AG08395 (cell line): ENCODE data around the gene GLDC.
"Not testable (repeated sequence)": the region's sequence is repeated elsewhere in the genome, so short reads cannot be mapped to it uniquely, and the experiment has no call there.

Experiments used
- DNase-seq: peaks from one replicate; pipeline ENCODE4 v3.0.0; 2012; ENCODE audit warnings: mixed read lengths, low spot score

Gene GLDC

DNA sequence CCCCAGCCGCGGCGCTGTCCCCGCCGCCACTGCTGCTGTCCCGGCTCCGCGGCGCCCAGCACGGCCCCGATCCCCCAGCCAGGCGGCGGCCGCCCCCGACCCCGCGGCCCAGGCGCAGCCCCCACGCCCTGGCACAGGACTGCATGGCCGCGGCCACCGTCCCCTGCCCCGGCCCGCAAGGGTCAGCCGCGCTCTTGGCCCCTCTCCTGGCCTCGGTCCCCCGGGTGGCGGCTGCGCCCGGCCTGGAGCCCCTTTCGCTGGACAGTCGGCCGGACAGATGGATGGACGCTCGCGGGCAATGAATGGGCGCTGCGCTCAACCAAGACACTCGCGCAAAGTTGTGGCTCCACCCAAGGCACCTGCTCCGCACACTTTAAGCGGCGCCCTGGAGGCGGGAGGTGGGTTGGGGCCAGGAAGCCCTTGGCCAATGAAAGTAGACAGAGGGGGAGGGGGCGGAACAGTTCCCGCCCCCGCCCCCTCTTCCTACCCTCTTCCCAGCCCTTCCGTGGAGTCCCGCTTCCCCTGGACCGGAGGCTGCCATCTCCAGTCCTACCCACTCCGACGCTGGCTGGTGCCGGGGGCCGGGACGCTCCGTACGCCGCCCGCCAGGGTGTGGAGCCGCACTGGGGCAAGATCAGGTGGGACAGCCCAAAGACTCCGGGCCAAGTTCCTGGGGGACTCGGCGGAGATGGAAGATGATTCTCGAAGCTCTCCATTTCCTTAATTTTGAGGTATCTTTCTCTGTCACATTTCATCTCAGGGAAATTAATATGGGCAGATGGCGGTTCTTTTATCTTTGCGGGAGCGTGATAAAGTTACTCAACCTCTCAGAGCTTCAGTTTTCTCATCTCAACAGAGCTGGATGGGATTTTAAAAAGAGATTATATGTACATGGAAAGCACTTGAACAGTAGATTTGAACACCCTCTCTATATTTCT lies at the start of gene GLDC:
Gene GLDC, minus strand, starts transcription at position 375 of the 938 bp plus-strand sequence. Its CDS starts 230 bp downstream, at position 145.
- no peak for DNase-seq

DNA sequence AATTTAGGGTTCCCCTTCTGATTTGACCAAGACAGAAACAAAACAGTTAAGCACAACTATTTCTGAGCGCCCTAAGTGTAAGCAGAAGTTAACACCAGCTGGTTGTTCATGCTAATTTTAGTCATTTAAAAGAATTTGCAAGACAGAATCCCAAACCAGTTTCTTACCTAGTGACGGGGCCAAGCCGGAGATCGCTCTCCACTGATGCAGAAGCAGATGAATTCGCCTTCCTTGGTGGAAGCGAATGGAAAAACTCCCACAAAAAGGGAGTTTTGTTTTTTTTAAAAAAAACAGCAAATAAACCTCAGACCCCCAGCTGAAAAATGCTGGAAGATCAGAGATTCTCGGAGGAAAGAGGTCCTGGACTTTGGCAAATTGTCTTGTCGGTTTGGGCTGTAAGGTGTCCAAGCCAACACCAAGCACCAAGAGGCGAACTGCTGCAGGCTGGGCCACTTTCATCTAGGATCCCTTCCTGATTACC lies 47.4 kb upstream of the GLDC start:
- no peak for DNase-seq

DNA sequence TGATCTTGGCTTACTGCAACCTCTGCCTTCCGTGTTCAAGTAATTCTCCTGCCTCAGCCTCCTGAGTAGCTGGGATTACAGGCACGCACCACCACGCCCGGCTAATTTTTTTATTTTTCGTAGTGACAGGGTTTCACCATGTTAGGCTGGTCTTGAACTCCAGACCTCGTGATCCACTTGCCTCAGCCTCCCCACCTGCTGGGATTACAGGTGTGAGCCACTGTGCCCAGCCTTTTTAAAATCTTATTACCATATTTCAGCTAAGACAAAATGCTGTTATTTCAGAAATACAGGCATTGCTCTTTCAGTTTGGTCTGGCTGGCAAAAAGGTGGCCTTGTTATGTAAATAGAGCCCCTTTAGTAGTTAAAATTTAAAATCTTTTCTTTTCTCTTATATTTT lies 46.9 kb upstream of the GLDC start:
- no peak for DNase-seq

DNA sequence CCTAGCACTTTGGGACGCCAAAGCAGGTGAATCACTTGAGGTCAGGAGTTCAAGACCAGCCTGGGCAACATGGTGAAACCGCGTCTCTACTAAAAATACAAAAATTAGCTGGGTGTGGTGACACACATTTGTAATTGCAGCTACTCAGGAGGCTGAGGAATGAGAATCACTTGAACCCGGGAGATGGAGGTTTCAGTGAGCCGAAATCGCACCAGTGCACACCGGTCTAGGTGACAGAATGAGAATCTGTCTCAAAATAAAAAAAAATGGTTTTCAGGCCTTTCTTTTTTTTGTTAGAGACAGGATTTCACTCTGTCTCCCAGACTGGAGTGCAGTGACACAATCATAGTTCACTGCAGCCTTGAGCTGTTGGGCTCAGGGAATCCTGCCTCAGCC lies 45.1 kb upstream of the GLDC start:
- not testable (repeated sequence) for DNase-seq

DNA sequence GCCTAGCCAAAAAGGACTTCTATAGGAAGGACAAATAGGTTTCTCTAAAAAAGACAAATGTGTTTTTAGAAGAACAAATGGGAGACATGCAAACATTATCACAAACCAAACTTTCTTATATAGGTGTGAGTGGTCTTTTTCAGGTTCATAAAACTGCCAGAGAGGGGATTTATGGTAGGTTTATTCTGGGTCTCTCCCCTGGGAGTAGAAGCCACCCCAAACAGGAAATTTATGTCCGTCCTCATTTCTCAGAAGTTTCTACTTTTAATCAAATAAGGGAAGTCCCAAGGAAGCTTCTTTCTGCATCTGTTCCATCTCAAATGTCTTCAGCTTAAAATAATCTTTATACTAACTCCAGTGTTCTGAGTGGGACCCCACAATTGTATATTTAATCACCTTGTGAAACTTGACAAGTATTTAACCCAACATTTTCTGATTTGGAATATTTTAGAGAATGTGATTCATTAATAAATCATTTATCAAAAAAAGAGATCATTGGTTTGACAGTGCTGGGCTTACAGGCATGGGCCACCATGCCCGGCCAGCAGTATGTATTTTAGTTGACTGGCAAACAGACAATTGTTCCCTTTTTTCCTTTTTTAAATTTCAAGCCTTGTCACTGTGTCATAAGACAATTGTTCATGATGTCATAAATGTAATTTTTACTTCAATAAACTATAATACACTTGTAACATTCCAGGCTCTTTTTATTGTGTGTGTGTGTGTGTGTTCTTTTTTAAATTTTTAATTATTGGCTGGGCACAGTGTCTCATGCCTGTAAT lies 44.6 kb upstream of the GLDC start:
- DNase-seq: no peak

DNA sequence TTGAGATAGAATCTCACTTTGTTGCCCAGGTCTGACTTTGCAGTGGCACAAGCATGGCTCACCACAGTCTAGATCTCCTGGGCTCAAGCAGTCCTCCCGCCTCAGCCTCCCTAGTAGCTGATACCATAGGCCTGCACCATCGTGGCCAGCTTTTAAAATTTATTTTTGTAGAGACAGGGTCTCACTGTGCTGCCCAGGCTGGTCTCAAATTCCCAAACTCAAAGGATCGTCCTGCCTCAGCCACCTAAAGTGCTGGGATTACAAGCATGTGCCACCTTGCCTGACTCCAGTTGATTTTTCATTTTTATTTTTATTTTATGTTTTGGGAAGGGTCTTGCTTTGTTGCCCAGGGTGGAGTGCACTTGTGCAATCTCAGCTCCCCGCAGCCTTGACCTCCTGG lies 41.7 kb upstream of the GLDC start:
- DNase-seq: no peak

DNA sequence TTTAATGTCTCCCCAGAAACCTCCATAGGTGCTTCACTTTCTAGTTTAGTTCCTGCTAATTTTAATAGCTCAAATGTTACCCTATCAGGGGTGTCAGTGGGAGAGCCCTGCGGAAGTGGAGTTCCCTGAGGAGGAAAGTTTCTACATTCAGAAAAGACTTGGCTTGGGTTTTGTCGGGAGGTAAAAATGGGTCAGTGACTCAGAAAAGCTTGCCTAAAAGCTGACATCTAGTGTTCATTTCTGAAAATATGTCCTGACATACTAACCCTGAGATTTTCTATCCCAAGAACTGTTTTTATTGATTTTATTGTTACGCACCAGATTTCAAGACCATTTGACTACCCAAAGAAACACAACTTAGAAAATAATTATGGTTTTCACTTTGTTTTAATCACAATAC lies 40.9 kb upstream of the GLDC start:
- peak; percentile 40 for DNase-seq

DNA sequence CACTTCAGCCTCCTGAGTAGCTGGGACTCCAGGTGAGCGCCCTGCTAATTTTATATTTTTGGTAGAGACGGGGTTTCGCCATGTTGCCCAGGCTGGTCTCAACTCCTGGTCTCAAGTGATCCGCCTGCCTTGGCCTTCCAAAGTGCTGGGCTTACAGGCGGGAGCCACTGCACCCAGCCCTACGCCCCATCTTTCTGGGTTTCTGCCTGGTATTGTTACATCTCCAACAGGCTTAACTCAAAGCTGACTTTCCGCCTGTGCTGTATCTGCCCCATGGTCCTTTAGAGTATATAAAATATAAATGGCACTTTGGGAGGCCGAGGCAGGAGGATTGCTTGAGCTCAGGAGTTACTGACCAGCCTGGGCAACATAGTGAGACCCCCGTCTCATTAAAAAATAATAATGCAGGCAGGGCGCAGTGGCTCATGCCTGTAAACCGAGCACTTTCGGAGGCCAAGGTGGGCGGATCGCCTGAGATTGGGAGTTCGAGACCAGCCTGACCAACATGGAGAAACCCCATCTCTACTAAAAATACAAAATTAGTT lies 36.5 kb upstream of the GLDC start:
- DNase-seq: no peak

DNA sequence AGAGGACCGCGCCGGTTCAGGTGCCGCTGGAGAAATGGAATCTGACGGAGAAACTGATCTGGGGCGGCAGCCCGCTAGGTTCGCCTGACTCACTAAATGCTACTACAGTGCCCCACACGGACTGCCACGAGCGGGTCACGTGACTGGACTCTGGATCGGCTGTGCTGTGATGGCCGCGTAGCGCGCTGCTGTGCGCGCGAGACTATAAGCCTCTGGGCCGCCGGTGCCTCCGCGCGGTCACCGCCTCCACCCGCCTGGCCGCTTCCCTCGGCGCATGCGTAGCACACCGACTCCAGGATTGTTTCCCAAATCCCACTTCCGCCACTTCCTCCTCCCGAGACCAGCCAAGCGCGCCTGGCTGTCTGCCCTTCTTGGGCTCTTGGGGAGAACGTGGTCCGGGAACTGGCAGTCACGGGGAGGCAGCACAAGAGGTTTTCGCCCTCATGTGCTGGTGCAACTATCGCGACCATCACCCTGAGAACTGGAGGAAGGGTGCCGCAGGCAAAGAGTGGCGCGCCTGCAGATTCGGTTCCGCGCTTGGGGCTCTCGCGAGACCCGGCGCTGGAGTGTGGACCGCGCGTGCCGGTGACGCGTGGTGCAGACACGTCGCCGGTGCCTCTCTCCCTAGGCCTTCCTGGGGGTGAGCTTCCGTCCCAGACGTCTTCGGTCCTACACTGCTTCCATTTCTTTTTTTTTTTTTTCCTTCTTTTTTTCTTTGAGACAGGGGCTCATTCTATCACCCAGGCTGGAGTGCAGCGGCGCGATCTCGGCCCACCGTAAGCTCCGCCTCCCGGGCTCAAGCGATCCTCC lies 35.8 kb upstream of the GLDC start:
- peak; percentile 99 for DNase-seq

DNA sequence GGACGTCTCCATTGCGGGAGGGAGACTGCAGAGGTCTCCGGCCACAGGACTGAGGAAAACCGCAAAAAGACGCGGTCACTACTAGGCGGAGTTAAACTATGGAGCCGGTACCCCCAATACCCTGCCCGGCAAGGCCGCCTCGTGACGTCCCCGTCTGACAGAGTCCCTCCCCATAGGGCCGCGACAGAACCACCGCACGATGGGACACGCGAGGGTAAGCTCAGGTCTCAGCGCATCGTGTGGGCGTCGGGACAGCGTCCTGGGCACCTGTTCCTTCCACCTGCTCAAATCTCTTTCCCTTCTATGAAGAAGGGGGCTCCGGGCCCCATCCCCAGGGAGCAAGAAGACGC lies 35.2 kb upstream of the GLDC start:
- DNase-seq: peak; percentile 33

DNA sequence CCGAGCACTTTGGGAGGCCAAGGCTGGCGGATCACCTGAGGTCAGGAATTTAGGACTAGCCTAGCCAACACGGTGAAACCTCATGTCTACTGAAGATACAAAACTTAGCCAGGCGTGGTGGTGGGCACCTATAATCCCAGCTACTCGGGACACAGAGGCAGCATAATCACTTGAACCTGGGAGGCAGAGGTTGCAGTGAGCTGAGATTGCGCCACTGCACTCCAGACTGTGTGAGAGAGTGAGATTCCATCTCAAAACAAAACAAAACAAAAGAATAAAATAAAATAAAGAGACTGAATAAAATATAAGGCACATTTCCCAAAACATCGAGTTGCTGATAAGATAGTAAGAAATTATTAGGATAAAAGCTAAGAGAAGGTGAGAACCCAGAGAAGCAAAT lies 32.3 kb upstream of the GLDC start:
- DNase-seq: no peak

DNA sequence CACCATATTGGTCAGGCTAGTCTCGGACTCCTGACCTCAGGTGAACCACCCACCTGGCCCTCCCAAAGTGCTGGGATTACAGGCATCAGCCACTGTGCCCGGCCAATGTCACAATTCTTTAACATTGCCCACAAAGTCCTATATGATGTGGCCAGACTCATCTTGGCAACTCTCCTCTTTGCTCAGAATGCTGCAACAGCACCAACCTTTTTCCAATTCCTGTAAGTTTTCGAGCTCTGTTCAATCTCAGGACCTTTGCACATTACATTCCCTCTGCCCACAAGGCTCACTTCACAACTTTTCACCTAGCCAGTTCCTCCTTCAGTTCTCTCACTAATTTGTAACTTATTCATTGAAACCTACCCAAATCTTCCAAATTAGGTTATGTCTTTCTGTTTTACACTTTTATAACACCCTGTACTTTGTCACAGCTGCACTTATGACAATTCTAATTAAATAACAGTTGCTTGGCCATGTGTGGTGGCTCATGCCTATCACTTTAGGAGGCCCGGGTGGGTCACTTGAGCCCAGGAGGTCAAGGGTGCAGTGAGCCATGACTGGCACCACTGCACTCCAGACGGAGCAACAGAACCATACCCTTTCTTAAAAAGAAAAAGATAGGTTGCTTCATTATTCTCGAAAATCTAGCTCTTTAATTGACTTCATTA lies 30.9 kb upstream of the GLDC start:
- no peak for DNase-seq

DNA sequence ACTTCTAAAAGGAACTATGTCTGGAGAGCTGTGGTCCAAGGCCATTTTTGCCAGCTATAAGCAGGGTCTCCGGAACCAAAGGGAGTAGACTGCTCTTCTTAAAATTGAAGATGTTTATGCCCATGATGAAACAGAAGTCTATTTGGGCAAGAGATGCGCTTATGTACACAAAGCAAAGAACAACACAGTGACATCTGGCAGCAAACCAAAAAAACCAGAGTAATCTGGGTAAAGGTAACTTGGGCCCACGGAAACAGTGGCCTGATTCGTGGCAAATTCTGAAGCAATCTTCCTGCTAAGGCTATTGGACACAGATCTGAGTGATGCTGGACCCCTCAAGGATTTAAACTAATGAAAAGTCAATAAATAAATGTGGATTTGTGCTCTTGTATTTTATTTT lies 29.7 kb upstream of the GLDC start:
- DNase-seq: no peak

DNA sequence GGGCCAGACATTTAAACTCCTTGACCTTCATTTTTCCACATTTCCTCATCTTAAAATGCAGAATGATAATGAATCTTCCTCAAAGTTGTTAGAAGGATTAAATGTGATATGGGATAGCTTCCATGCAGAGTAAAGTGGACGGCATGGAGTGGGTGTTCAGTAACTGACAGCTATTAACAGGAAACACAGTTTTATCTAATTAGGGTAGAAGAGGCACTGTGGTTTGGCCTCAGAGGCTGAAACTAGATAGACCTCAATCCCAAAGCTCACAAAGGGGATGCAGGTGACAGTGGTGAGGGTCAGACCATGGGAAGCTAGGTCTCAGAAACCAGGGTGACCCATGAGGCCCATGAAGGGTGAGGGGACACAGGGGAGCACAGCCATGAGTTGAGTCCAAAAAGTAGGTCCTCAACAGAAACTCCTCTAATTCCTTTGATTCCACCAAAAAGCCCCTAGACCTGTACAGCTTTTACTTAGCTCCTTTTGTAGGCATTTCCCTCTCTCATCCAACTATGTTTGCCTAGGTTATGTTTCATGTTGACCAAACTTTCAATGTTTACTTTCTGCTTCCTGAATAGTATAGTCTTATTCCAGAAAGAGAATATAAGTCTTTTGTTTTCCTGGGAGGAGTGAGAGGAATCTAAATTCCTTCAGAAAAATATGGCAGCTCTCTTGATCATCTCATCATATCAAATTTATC lies 27.9 kb upstream of the GLDC start:
- no peak for DNase-seq

DNA sequence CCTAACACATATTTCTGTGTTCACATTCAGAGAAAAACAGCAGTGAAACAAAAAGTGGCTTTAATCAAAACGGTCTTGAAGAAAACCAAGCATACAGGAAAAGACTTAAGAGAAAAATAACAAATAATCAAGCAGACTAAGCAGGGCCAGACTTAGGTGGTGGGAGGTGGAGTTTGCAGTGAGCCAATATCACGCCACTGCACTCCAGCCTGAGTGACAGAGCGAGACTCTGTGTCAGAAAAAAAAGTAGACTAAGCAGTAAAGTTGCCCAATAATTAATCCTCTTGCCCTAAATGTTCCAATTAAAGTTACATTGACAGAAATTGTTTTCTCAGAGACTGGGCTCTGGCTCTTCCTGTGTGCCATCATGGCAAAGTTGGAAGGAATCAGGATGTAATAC lies 26.6 kb upstream of the GLDC start:
- no peak for DNase-seq

DNA sequence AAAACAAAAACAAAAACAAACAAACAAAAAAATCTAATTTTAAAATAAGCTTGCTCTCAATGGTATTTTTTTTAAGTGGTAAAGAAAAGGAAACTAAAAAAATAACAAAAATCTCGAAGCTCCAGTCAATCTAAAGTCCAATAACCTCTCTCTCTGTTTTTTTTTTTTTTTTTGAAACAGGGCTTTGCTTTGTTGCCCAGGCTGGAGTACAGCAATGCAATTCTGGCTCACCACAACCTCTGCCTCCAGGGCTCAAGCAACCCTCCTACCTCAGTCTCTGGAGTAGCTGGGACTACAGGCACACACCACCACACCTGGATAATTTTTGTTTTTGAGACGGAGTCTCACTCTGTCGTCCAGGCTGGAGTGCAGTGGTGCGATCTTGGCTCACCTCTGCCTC lies 25.9 kb upstream of the GLDC start:
- DNase-seq: no peak

DNA sequence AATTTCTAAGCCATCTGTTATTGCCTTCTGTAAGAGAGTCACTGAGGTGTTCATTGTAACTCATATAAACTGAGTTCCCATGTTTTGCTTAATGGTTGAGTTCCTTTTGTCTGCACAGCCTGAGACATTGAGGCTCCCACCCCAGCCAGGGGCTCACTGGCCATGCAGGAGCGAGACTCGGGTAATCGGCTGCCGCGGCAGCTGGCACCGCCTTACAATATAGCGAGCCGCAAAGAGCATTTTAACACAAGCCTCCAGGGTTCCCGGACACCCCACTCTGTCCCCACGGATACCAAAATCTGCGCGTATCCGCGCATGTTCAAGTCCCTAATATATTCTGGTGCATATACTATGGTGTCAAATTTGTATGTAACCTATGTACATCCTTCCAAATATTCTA lies 24.4 kb upstream of the GLDC start:
- no peak for DNase-seq

DNA sequence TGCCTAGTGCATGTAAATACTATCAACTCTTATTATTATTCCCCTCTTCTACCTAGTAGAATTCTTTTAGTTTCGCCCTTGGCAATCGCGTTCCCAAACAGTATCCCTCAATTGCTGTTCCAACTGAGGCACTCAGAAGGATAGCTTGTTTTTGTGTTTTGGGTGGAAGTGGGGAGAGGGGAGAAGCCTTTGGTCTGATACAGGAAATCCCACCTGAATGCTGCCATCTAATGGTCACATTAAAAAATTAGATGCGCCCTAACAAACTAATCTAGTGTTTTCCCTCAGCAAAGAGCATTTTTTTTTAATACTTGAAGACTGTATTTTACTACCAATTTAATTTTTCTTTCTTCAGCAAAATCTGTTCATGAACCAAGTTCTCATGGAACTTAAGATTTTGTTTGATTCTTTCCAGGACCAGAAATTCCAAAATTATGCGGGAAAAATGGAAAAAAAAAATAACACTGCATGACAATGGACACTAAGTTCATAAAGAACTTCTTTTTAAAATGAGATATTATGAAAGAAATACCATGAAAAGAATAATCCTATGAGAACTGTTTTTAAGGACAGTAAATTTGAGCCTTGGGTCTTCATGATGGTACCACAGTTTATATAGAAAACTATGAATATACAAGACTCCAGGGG lies 22.2 kb upstream of the GLDC start:
- peak; percentile 46 for DNase-seq

DNA sequence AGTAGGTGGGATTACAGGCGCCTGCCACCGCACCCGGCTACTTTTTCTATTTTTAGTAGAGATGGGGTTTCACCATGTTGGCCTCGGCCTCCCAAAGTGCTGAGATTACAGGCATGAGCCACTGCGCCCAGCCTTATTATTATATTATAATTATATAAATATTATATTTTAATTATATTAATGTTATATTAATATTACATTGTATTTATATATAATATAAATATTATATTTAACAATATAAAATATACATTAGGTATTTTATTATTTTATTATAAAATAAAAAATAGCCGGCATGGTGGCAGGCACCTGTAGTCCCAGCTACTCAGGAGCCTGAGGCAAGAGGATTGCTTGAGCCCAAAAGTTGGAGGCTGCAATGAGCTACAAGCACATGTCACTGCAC lies 21.6 kb upstream of the GLDC start:
- no peak for DNase-seq

DNA sequence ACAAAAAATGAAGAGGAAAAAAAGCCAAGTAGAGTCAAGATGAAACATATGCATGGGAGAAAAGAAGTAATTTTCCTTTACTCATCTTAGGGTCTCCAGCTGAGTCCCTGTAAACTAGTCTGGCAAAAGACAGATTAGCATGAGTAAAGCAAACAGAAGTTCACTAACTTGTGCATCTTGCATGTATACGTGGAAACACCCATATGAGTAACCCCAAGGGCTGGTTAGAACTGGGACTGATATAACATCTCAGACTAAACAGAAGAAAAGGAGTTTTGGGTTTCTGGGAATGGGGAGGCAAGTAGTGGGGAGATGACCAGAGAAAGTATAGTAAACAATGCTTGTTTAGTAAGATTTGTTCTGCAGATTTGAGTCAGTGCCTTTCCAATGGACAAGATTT lies 20.1 kb upstream of the GLDC start:
- no peak for DNase-seq
